K562 (cell line): ENCODE data around the gene VAMP8. TPM values are rescaled to one million over a fixed set of nuclear protein-coding genes. Genes with fewer than 3 reads are reported as not detected.

Source experiments
- C11orf30 ChIP-seq: fragments of 450-650 bp; IDR thresholded peaks from 2 replicates; pipeline ENCODE4 v1.6.1; 2016; ENCODE audit warnings: low read depth, mild to moderate bottlenecking
- CEBPG ChIP-seq, 3 experiments: fragments of 200-800 bp in 1 of 3; sonication (Bioruptor generic) in 1 of 3; sonication (generic) in 1 of 3; formaldehyde crosslinking in 1 of 3; IDR thresholded peaks in 2 of 3; conservative IDR thresholded peaks in 1 of 3; 2 replicates each; pipeline versions ENCODE4 v1.6.1 to v1.8.0; 2016 to 2022; ENCODE audit warnings: missing compliant biosample characterization in 2 of 3, missing genetic modification characterization in 2 of 3, mild to moderate bottlenecking in 1 of 3, missing genetic modification reagents in 1 of 3
- DPF2 ChIP-seq: fragments of 450-650 bp; IDR thresholded peaks from 2 replicates; pipeline ENCODE4 v1.6.1; 2016
- SMAD1 ChIP-seq: fragments of 150-350 bp; IDR thresholded peaks from 2 replicates; pipeline ENCODE4 v1.6.1; 2014; ENCODE audit warnings: low read length, low read depth; ENCODE audit not compliant: partially characterized antibody
- SMAD4 ChIP-seq: fragments of 250-450 bp; sonication (Bioruptor Pico); conservative IDR thresholded peaks from 2 replicates; pipeline ENCODE4 v1.8.0; 2021; ENCODE audit warnings: inconsistent platforms, mild to moderate bottlenecking, moderate library complexity
- SMARCA4 ChIP-seq: fragments of 450-650 bp; IDR thresholded peaks from 2 replicates; pipeline ENCODE4 v1.6.1; 2016
- ZBTB1 ChIP-seq: sonication (generic); formaldehyde crosslinking; IDR thresholded peaks from 2 replicates; pipeline ENCODE4 v1.8.1; 2023; ENCODE audit warnings: missing genetic modification reagents, low read depth, mild to moderate bottlenecking, borderline replicate concordance
- ZC3H4 ChIP-seq: sonication (generic); formaldehyde crosslinking; IDR thresholded peaks from 2 replicates; pipeline ENCODE4 v1.9.0; 2021; ENCODE audit warnings: missing genetic modification reagents, borderline replicate concordance
- ZNF41 ChIP-seq: fragments of 250-450 bp; sonication (Bioruptor Pico); conservative IDR thresholded peaks from 2 replicates; pipeline ENCODE4 v1.4.0; 2020; ENCODE audit warnings: mild to moderate bottlenecking
- polyA plus RNA-seq, 8 experiments: library from polyadenylated mRNA; depleted of rRNA in 4 of 8; stranded (reverse) in 5 of 8; unstranded in 3 of 8; fragments of >200 nt; fragmentation: Nextera tagmentation in 2 of 8; fragmentation: Illumina TruSeq in 1 of 8; extraction: Ambion mirVana in 2 of 8; extraction: Trizol in 1 of 8; gene quantifications; 2 replicates each; pipeline versions ENCODE4 v1.2.1 to v1.2.3, GENCODE V29; 2011 to 2014; ENCODE audit warnings: inconsistent platforms in 1 of 8, missing spikeins in 1 of 8
- total RNA-seq, 7 experiments: library from RNA; depleted of rRNA in 6 of 7; stranded (reverse); fragments of >200 nt in 6 of 7; fragmentation: Illumina TruSeq in 2 of 7; extraction: Trizol in 2 of 7; gene quantifications; 2 replicates each; pipeline versions ENCODE4 v1.2.1 to v1.2.3, GENCODE V29; 2011 to 2021; ENCODE audit warnings: low replicate concordance in 1 of 7
- TF ChIP-seq, protein P1 (sequence below), 2 experiments: fragments of 450-650 bp in 1 of 2; sonication (generic) in 1 of 2; formaldehyde crosslinking in 1 of 2; IDR thresholded peaks in 1 of 2; conservative IDR thresholded peaks in 1 of 2; 2 replicates each; pipeline versions ENCODE4 v1.6.1 to v1.8.1; 2016 to 2023; ENCODE audit warnings: mild to moderate bottlenecking in 2 of 2, moderate library complexity in 2 of 2, inconsistent platforms in 1 of 2, missing genetic modification reagents in 1 of 2
- TF ChIP-seq, protein P2 (sequence below): IDR thresholded peaks from 2 replicates; pipeline ENCODE4 v1.6.1; 2011; ENCODE audit not compliant: insufficient read length; ENCODE audit errors: extremely low read depth
- TF ChIP-seq, protein P3 (sequence below): sonication (generic); formaldehyde crosslinking; IDR thresholded peaks from 2 replicates; pipeline ENCODE4 v1.8.0; 2022; ENCODE audit warnings: mild to moderate bottlenecking, low read depth, missing genetic modification reagents
- TF ChIP-seq, protein P4 (sequence below): fragments of 450-650 bp; IDR thresholded peaks from 2 replicates; pipeline ENCODE4 v1.7.1; 2018; ENCODE audit warnings: mild to moderate bottlenecking, low read depth; ENCODE audit not compliant: partially characterized antibody
- TF ChIP-seq, protein P5 (sequence below): fragments of 450-650 bp; formaldehyde crosslinking; IDR thresholded peaks from 2 replicates; pipeline ENCODE4 v1.4.0; 2022; ENCODE audit warnings: missing genetic modification characterization
- TF ChIP-seq, protein P6 (sequence below): fragments of 250-450 bp; sonication (Bioruptor Pico); IDR thresholded peaks from 2 replicates; pipeline ENCODE4 v1.5.0; 2020; ENCODE audit warnings: mild to moderate bottlenecking, borderline replicate concordance

Gene VAMP8
- total and polyA plus RNA-seq, 9 of the 15 experiments (the other 6 are each of a cell fraction or from before 2014, with no cell fraction given): 107 to 571 (median 248) TPM

DNA sequence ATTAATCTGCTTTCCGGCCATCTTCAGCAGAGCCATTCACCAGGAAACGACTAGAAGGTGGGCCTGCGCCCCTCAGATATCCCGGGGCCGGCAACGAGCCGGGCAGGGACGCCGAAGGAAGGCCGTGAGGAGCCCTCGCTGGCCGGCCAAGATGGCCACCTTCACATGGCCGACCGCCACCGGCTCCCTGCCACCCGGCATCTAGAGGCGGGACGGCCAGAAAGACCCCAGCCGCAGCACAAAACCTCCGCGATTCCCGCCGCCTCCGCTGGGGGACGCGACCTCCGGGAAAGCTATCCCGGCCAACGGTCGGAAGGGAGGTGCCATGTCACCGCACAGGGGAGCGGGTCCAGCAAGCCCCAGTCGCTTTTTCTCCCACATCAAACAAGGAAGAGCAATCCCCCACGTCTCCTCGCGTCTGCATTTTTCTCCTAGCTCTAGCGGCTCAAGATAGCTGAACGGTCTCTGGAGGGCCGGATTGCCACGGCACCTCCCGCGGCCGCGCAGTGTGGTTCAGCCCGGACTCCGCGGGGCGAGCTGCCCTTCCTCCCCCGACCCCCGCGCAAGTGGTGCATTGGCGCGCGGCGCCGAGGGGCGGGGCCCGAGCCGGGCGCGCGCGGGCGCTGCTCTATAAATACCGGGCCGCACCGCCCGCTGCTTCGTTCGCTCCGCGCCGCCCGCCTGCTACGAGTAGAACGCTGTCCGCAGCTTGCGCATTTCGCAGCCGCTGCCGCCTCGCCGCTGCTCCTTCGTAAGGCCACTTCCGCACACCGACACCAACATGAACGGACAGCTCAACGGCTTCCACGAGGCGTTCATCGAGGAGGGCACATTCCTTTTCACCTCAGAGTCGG, 38.7 kb upstream of the VAMP8 start, which contains the start of gene MAT2A (continued):
- TF ChIP-seq, protein P1, sequence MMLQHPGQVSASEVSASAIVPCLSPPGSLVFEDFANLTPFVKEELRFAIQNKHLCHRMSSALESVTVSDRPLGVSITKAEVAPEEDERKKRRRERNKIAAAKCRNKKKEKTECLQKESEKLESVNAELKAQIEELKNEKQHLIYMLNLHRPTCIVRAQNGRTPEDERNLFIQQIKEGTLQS (IDR thresholded peaks at IDR 0.05): peak; percentile 50; the same call in 1 of the 2 replicates
- TF ChIP-seq, protein P1 (CRISPR knock-in tag; conservative IDR thresholded peaks at IDR 0.05): peak; percentile 57
- no peak for TF ChIP-seq ZNF41
- TF ChIP-seq, protein P2, sequence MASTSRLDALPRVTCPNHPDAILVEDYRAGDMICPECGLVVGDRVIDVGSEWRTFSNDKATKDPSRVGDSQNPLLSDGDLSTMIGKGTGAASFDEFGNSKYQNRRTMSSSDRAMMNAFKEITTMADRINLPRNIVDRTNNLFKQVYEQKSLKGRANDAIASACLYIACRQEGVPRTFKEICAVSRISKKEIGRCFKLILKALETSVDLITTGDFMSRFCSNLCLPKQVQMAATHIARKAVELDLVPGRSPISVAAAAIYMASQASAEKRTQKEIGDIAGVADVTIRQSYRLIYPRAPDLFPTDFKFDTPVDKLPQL: peak; percentile 90
- TF ChIP-seq, protein P3, sequence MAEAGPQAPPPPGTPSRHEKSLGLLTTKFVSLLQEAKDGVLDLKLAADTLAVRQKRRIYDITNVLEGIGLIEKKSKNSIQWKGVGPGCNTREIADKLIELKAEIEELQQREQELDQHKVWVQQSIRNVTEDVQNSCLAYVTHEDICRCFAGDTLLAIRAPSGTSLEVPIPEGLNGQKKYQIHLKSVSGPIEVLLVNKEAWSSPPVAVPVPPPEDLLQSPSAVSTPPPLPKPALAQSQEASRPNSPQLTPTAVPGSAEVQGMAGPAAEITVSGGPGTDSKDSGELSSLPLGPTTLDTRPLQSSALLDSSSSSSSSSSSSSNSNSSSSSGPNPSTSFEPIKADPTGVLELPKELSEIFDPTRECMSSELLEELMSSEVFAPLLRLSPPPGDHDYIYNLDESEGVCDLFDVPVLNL (CRISPR knock-in tag): peak; percentile 40; the same call in 1 of the 2 replicates
- TF ChIP-seq SMAD4 (CRISPR knock-in tag): peak; percentile 70
- peak; percentile 42; the same call in 1 of the 2 replicates for TF ChIP-seq C11orf30
- 0 out of 2 replicates have a peak, but pooled peaks have one; percentile 30 for TF ChIP-seq DPF2
- TF ChIP-seq, protein P4, sequence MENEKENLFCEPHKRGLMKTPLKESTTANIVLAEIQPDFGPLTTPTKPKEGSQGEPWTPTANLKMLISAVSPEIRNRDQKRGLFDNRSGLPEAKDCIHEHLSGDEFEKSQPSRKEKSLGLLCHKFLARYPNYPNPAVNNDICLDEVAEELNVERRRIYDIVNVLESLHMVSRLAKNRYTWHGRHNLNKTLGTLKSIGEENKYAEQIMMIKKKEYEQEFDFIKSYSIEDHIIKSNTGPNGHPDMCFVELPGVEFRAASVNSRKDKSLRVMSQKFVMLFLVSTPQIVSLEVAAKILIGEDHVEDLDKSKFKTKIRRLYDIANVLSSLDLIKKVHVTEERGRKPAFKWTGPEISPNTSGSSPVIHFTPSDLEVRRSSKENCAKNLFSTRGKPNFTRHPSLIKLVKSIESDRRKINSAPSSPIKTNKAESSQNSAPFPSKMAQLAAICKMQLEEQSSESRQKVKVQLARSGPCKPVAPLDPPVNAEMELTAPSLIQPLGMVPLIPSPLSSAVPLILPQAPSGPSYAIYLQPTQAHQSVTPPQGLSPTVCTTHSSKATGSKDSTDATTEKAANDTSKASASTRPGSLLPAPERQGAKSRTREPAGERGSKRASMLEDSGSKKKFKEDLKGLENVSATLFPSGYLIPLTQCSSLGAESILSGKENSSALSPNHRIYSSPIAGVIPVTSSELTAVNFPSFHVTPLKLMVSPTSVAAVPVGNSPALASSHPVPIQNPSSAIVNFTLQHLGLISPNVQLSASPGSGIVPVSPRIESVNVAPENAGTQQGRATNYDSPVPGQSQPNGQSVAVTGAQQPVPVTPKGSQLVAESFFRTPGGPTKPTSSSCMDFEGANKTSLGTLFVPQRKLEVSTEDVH: peak; percentile 60
- TF ChIP-seq SMARCA4: 0 out of 2 replicates have a peak, but pooled peaks have one; percentile 35
- peak; percentile 84 for TF ChIP-seq ZBTB1 (CRISPR knock-in tag)
- TF ChIP-seq, protein P5, sequence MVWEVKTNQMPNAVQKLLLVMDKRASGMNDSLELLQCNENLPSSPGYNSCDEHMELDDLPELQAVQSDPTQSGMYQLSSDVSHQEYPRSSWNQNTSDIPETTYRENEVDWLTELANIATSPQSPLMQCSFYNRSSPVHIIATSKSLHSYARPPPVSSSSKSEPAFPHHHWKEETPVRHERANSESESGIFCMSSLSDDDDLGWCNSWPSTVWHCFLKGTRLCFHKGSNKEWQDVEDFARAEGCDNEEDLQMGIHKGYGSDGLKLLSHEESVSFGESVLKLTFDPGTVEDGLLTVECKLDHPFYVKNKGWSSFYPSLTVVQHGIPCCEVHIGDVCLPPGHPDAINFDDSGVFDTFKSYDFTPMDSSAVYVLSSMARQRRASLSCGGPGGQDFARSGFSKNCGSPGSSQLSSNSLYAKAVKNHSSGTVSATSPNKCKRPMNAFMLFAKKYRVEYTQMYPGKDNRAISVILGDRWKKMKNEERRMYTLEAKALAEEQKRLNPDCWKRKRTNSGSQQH (CRISPR knock-in tag): peak; percentile 22; the same call in 1 of the 2 replicates
- TF ChIP-seq SMAD1: peak; percentile 97
- TF ChIP-seq, protein P6, sequence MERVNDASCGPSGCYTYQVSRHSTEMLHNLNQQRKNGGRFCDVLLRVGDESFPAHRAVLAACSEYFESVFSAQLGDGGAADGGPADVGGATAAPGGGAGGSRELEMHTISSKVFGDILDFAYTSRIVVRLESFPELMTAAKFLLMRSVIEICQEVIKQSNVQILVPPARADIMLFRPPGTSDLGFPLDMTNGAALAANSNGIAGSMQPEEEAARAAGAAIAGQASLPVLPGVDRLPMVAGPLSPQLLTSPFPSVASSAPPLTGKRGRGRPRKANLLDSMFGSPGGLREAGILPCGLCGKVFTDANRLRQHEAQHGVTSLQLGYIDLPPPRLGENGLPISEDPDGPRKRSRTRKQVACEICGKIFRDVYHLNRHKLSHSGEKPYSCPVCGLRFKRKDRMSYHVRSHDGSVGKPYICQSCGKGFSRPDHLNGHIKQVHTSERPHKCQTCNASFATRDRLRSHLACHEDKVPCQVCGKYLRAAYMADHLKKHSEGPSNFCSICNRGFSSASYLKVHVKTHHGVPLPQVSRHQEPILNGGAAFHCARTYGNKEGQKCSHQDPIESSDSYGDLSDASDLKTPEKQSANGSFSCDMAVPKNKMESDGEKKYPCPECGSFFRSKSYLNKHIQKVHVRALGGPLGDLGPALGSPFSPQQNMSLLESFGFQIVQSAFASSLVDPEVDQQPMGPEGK (CRISPR knock-in tag): 0 out of 2 replicates have a peak, but pooled peaks have one; percentile 3
- TF ChIP-seq CEBPG (CRISPR knock-in tag; IDR thresholded peaks at IDR 0.05): 0 out of 2 replicates have a peak, but pooled peaks have one; percentile 6
- no peak for TF ChIP-seq CEBPG (tag; conservative IDR thresholded peaks at IDR 0.05 in 1 of 2, IDR thresholded peaks at IDR 0.05 in 1 of 2)
- TF ChIP-seq ZC3H4 (CRISPR knock-in tag): 0 out of 2 replicates have a peak, but pooled peaks have one; percentile 45
